Measurements from ENCODE around the gene OR4D6.

DNA sequence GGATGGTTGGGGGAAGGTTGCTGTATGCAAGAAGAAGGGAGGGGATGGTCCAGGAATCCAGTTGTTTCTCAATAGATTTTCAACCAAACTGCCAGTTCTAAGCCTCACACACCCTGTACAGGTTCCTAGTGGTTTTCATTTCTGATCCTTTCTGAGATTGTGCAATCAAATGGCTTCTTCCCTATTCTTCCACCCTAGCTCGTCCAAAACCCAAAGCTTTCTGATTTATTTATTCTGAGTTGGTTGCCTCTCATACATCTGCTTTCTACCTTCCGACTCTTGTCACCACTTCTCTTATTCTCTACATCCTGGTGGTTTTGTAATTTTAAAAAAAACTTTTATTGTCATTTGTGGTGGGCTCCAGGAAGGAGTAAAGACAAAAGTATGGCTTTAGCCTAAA lies 43.1 kb upstream of the OR4D6 start:
- TF ChIP-seq EZH2phosphoT487 (IDR thresholded peaks at IDR 0.05; ENCODE audit: insufficient read depth, low read depth): no peak
- no peak for TF ChIP-seq EZH2 (IDR thresholded peaks at IDR 0.05; ENCODE audit: insufficient read depth, poor library complexity, severe bottlenecking)

All from GM23248 (cell line).